ENCODE data around the gene MRPL54.

Gene MRPL54

DNA sequence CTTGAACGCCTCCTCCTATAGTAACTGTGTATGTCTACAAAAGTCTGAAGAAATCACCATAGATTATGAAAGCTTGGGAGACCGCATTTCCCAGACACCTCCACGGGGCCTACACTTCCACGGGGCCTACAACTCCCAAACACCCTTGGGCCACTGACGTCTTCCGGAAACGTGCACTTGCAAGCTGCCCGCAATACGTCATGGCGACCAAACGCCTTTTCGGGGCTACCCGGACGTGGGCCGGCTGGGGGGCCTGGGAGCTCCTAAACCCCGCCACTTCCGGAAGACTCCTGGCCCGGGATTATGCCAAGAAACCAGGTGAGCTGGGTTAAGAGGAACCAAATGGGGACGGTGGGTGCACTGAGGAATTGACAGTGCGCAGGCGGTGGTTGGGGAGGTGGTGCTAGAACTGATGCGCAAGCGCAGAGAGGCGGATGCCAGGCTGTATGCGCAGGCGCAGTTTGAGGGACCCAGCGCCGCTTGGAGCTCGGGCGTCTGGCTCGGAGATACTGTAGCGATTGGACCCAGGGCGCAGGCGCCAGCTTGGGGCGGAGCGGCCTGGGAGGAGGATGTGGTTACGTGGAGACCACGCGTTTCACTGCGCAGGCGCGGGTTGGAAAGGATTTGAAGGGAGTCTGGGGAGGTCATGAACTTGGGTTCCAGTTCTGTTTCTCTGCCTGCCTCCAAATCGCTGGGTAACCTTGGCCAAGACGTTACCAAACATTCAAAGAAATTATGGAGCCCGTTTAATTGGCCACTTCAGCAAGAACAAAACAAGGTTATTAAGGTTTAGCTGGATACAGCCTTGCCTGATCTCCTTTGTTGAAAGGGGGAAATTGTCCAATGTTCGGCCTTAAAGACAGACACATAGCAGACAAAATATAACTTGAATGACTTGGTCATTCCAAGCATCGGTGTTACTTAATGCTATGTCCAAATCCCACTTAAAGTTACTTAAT, at the start of gene MRPL54:
MRPL54 (plus strand) TSS at position 182 of the 959 bp plus-strand sequence; CDS start at position 201, 19 bp downstream.
- DNase-seq: peak; percentile 98

DNA sequence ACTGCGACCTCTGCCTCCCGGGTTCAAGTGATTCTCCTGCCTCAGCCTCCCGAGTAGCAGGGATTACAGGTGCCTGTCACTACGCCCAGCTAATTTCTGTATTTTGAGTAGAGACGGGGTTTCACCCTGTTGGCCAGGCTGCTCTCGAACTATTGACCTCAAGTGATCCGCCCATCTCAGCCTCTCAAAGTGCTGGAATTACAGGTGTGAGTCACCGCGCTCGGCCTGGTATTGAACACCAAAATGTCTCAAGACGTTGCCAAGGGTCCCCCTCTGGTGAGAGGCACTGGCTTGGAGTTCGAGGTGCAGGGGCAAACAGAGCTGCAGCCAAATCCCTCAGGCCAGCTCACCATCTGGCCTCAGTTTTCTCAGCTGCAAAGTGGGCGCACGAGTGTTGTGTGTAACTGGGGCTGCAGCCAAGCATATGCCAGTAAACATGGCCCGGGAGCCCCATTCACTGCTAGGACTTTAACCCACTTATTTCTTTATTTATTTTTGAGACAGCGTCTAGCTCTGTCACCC, 46.3 kb upstream of the MRPL54 start:
- DNase-seq: no peak

DNA sequence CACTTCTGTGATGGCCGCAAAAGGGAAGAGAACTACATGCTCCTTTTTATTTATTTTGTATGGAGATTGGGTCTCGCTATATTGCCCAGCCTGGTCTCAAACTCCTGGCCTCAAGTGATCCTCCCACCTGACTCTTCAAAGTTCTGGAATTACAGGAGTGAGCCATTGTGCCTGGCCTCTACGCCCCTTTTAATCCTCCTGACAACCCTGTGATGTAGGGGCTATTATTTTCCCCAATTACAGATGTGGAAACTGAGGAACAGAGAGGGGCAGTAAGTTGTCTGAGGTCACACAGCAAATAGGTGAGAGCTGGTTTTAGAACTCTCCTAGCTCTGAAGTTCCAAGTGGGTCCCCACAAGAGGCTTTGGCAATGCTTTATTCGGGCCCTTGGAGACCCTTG, 42.6 kb upstream of the MRPL54 start:
- no peak for DNase-seq

DNA sequence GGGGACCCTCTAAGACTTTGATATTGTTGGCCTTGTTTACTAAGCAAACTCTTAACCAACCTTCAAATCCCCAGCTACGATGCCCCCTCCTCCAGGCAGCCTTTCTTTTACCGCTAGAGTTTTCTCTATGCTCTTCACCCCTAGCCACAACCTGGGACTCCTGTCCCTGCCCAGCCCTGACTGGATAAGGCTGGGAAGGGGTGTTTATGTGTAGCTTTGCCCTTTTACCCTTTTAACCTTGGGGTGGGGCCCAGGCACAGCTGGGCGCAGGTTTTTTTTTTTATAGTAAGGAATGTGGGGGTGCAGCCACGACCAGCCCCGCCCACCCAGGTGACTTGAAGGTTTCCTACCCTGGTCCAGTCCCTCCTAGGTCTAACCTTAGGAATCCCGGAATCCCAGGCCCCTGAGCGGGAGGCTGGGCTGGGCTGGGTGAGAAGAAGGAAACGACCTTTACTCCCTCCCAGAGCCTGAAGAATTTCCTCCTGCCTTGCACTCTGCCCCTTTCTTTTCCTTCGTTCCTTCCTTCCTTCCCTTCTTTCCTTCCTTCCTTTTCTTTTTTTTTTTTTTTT, 42.0 kb upstream of the MRPL54 start:
- no peak for DNase-seq

DNA sequence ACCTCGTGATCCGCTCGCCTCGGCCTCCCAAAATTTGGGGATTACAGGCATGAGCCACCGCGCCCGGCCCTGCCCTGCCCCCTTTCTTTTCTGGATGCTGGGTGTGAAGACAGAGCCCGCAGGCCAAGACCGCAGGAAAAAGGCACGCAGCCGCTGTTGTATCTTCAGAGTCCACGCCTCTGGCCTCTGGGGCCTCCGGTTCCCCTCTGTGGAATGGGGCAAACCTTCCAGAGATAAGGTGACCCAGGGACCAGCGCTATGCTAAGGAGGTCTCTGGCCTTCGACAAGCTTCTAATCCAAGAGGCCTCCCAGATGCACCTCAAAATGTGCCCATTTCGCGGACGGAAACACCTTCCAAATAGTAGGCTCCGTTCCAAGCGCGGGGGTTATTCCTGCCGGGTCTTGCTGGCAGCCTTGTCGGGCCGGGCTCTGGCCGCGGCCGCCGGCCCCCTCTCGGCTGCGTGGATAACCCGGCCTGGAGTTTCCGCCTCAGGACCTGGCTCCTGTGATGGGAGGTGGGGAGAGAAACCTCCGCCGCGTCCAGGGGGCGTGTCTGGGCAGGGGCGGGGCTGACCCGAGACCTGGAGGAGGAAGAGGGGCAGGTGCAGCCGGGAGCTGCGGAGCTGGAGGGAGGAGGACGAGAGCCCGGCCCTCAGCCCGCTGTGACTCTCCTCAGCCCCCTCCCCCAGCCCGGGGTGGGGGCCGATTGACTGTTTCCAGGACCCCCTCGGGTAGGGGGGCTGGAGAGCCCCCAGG, 41.2 kb upstream of the MRPL54 start:
- peak; percentile 86 for DNase-seq

DNA sequence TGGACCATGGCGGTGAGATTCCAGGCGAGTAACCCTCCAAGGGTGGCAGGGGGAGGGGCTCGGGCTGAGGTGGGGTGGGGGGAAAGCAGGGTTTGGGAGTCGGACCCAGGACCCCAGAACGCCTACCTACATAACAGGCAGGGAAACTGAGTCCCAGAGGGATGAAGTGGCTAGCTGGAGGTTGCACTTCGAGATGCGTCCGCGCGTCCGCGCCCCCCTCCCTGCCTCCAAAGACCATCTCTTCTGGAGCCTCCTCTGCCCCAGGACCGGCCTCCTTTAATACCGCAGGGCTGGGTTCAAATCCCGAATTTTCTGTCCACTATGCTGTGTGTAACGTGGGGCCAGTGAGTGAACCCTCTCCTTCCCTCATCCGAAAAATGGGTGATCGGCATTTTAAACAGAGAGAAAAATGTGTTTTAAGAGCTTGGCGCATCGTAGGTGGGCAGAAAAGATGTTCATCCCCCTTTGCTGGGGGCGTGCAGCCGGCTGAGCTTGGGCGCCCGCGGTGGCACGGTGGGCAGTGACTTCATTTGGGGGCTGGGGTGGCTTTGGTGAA, 40.5 kb upstream of the MRPL54 start:
- DNase-seq: no peak

DNA sequence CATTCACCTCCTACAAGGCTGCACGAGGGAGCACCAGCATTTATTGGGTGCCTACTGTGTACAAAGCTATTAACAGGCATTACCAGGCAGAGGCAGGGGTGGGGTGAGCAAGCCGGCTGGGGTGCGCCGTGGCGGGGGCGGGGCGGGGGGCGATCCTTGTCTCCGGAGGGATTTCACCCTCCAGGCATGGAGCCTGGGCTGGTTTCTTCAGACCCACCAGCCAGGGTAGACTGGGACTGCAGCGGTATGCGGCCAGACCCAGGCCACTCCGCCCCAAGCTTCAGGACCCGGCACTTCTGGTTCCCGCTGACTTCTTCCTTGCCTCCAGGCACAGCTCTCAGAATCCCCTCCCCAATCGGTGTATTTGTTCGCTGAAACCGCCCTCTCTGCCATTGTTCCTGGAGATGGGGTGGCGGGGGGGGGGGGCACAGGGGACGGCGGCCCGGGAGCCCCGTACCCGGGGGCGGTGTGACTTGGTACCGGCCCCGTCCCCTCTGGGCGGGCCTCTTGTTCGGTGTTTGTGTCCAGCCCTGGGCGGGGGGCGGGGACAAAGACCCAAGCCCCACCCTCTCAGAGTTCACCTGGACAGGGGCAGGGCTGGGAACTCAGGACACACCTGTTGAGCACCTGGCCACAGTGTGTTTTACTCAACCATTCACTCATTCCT, 39.9 kb upstream of the MRPL54 start:
- no peak for DNase-seq

DNA sequence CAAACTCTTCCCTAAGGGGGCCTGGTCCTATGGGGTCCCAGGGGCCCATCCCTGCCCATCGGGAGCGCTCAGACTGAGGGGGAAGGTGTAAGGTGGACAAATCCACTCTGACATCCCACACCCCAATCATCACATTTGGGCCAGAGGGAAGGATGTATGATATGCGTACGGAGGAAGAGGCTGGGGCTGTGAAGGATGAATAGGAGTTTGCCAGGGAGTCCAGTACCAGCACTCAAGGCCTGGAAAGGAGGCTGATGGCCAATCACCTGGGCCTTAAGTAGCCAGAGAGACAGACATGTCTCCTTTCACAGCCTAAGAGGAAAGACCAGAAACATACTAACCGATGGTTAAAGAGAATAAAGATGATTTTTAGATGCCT, 39.4 kb upstream of the MRPL54 start:
- no peak for DNase-seq

DNA sequence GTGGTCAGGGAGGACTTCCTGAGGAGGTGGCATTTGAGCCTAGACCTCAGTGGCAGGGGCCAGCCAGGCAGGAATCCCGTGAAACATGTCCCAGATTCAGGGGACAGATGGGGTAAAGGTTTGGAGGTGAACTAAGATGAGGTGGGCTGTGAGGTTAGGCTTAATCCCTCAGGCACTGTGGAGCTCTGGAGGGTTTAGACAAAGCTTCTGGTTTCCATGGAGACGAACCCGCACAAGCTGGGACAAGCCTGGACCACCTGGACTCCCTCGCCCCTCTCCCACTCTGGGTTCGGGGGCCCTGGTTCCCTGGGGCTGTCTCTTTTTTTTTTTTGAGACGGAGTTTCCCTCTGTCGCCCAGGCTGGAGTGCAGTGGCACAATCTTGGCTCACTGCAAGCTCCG, 38.6 kb upstream of the MRPL54 start:
- DNase-seq: peak; percentile 69

DNA sequence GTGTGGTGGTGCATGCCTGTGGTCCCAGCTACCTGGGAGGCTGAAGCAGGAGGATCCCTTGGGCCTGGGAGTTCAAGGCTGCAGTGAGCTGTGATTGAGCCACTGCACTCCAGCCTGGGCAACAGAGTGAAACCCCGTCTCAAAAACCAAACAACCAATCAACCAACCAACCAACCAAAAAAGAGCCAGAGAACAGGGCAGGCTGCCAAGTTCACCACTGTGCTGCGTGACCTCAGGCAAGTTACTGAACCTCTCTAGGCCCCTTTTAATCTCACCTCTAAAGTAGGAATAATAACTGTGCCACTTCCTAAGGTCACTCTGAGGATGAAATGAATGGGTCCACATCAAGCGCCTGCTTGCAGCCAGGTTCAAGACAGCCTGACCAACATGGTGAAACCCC, 37.4 kb upstream of the MRPL54 start:
- no peak for DNase-seq

DNA sequence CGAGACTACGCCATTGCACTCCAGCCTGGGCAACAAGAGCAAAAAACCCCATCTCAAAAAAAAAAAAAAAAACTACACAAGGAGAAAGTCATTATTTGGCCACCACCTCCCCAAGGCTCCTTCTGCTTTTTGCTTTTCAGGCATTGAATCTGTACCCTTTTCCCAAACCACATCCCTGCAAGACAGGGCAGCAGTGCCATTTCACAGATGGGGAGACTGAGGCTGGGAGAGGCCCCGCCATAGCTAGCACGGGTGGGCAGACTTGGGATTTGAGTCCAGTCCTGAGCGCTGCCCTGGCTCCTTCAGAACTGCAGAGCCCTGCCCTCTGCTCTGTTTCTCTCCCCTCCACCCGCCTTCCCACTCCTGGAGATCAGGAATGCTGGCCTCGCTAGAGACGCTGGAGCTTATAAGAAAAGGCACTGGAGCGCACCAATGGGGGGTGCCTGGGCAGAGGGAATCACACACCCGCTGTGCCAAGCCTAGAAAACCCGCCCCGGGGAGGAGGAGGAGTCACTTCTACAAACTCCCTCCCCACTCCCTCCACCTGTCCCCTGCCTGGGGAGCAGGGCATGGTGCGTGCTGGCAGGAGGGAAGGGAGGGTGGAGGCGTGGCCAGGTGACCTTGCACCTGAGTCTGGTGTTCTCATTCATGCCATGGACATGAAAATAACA, 36.7 kb upstream of the MRPL54 start:
- no peak for DNase-seq

DNA sequence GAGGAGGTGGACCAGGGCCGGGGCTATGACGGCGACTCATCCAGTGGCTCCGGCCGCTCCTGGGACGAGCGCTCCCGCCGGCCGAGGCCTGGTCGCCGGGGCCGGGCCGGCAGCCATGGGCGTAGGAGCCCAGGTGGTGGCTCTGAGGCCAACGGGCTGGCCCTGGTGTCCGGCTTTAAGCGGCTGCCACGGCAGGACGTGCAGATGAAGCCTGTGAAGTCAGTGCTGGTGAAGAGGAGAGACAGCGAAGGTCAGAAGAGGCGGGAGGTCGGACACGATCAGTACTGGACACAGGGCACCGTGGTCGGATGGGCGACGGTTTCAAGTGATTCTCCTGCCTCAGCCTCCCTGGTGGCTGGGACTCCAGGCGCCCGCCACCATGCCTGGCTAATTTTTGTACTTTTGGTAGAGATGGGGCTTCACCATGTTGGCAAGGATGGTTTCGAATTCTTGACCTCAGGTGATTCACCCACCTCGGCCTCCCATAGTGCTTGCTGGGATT, 32.0 kb upstream of the MRPL54 start:
- DNase-seq: no peak

DNA sequence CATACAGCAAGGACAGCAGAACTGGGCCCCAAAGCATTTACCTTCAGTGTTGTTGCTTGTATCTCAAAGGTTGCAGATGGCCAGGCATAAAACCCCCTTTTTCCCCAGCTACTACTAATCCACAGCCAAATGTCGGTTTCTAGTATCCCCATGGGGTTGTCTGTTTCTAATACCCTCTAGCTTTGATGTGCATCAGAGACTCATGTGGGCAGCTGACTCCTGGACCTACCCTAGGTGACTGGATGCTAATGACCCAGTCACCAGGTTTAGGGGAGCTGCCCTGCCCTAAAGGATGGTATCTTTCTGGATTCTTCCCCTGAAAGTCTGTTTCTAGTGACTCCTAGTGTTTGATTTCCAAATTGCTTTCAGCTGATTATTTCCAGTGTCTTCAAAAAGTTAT, 30.4 kb upstream of the MRPL54 start:
- DNase-seq: no peak

DNA sequence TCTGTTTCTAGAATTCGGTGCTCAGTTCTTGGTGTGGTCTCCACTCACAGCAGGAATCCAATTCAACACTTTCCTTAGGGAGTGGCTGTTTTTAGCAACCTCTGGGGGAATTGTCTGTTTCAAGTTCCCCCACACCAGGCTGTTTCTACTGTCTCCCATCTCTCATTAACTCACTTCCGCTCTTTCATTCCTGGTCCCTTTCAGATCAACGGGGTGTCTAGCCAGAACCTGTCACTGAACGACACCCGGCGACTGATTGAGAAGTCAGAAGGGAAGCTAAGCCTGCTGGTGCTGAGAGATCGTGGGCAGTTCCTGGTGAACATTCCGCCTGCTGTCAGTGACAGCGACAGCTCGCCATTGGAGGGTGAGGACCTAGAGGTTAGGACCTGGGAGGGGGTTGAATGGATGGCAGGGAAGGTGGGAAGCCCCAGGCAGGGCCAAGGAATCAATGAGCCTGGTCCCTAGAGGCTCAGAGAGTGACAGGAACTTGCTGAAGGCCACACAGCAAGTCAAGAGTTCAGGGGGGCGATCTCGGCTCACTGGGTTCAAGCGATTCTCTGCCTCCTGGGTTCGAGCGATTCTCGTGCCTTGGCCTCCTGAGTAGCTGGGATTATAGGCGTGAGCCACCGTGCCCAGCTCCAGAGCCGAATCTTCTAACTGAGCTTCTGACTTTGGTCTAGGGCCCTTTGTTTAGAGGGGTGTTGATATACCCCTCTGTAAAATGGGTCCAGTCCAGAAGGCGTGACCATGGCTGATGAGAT, 28.8 kb upstream of the MRPL54 start:
- DNase-seq: no peak

DNA sequence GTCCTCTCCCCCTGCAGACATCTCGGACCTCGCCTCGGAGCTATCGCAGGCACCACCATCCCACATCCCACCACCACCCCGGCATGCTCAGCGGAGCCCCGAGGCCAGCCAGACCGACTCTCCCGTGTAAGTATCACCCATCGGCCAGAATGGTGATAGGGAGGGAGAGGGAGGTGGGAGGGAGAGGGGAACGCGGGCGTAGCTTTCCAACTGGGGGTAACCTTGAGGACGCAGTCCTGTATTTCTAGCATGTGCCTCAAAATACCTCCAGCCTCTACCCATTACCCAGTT, 28.2 kb upstream of the MRPL54 start:
- DNase-seq: no peak

DNA sequence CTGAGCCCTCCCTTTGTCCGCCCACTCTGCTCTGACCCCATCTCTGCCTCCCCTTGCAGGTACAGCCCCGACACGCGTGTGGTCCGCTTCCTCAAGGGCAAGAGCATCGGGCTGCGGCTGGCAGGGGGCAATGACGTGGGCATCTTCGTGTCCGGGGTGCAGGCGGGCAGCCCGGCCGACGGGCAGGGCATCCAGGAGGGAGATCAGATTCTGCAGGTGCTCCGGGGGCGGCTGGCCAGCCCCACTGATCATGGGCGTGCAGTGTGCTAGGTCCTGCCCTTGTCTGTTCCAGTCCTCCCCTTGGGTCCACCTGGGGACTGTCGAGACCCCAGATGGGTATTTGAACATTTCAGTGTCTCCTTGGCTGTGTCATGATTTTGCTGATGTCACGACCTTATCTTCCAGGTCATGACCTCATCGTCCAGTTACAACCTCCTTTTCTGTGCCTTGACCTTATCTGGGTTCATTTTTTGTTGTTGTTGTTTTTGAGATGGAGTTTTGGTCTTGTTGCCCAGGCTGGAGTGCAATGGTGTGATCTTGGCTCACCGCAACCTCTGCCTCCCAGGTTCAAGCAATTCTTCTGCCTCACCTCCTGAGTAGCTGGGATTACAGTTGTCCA, 26.3 kb upstream of the MRPL54 start:
- no peak for DNase-seq

DNA sequence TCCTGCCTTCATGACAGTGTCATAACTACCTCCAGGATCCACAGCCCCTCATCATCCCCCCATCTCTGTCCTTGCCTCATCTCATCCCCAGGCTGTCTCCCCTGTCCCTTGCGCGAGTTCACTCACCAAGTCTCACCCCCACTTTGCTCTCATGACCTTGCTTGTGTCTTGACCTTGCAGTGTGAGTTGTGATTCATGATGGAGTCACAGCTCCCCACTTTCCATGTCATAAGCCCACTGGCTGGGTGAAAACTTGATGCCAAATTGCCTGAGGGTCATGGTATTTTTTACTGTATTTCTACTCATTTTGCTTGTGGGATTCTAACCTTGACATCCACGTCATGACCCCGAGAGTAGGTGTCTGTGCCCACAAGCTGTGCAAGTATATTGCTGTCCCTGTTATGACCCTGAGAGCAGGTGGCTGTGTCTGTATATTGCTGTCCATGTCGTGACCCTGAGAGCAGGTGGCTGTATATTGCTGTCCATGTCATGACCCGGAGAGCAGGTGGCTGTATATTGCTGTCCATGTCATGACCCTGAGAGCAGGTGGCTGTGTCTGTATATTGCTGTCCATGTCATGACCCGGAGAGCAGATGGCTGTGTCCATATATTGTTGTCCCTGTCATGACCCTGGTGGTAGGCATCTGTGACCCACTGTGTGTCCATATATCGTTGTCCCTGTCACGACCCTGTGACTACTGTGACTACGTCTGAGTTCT, 24.8 kb upstream of the MRPL54 start:
- no peak for DNase-seq

DNA sequence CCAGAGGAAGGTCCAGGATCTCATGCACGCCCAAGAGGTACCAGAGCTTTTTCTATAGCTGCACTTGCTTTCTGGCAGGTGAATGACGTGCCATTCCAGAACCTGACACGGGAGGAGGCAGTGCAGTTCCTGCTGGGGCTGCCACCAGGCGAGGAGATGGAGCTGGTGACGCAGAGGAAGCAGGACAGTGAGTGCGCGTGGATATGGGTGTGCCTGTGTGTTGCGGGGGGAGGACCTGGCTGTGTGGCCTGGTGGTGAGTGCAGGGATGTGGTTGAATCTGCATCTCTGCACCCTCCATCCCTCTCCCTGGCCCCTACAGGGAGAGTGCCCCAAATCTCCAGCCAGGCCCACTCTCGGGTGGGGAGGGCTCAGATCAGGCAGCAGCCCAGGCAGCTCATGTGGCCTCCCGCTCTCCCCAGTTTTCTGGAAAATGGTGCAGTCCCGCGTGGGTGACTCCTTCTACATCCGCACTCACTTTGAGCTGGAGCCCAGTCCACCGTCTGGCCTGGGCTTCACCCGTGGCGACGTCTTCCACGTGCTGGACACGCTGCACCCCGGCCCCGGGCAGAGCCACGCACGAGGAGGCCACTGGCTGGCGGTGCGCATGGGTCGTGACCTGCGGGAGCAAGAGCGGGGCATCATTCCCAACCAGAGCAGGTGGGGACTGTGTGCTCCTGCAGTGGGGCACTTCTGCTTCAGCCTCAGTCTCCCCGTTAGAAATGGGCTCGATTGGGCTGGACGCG, 23.8 kb upstream of the MRPL54 start:
- no peak for DNase-seq

DNA sequence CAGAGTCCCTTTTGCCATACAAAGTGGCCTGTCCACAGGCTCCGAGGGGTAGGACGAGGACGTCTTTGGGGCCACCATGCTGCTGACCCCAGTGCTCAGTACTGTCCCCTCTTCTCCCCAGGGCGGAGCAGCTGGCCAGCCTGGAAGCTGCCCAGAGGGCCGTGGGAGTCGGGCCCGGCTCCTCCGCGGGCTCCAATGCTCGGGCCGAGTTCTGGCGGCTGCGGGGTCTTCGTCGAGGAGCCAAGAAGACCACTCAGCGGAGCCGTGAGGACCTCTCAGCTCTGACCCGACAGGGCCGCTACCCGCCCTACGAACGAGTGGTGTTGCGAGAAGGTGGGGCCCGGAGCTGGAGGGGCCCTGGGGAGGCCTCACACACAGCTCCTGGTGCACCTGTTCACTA, 22.1 kb upstream of the MRPL54 start:
- no peak for DNase-seq
